WERI-Rb-1 (cell line): ENCODE results near the gene MID1.
"Not testable (repeated sequence)": the region's sequence is repeated elsewhere in the genome, so short reads cannot be mapped to it uniquely, and the experiment has no call there.

Source experiments
- DNase-seq: peaks from one replicate; pipeline ENCODE4 v3.0.0-alpha.2; 2020
- H3K27ac ChIP-seq: fragments of 250-450 bp; sonication (Bioruptor Pico); 2 replicates; pipeline ENCODE4 v1.5.1; 2020; ENCODE audit warnings: mild to moderate bottlenecking, moderate library complexity
- H3K27me3 ChIP-seq: fragments of 250-450 bp; sonication (Bioruptor Pico); 2 replicates; pipeline ENCODE4 v1.5.1; 2021; ENCODE audit warnings: mild to moderate bottlenecking, low read depth, moderate library complexity; ENCODE audit not compliant: insufficient read depth, severe bottlenecking
- H3K36me3 ChIP-seq: fragments of 250-450 bp; sonication (Bioruptor Pico); 2 replicates; pipeline ENCODE4 v1.5.1; 2020; ENCODE audit warnings: mild to moderate bottlenecking, moderate library complexity
- H3K4me3 ChIP-seq: 2 replicates; pipeline ENCODE4 v1.5.1; 2011; ENCODE audit warnings: low read depth, mild to moderate bottlenecking, control low read depth, low read length
- H3K9me3 ChIP-seq: fragments of 250-450 bp; sonication (Bioruptor Pico); 2 replicates; pipeline ENCODE4 v1.5.1; 2021; ENCODE audit warnings: mild to moderate bottlenecking, moderate library complexity; ENCODE audit not compliant: severe bottlenecking
- CTCF ChIP-seq: IDR thresholded peaks from 2 replicates; pipeline ENCODE4 v1.5.1; 2011; ENCODE audit warnings: low read depth, mild to moderate bottlenecking, control low read depth, inconsistent platforms, low read length

MID1 gene

GRCh38 chrX:10591363-10592335 is 28.7 kb downstream of the MID1 start:
- TF ChIP-seq CTCF: no peak
- Histone ChIP-seq H3K27ac (no peak overlapping the region), H3K36me3 (no peaks in the 10 kb centered on the region), H3K9me3 (no peaks in the 10 kb centered on the region), H3K27me3 (no peaks in the 10 kb centered on the region), H3K4me3 (no peak overlapping the region)
- no peak for DNase-seq

GRCh38 chrX:10589787-10590186 is 30.6 kb downstream of the MID1 start:
- not testable (repeated sequence) for H3K4me3 ChIP-seq, H3K27me3 ChIP-seq, H3K27ac ChIP-seq, DNase-seq, H3K36me3 ChIP-seq, H3K9me3 ChIP-seq

- no peaks in the 10 kb centered on the region for H3K36me3 ChIP-seq
- H3K9me3 ChIP-seq: no peaks in the 10 kb centered on the region
- TF ChIP-seq CTCF: no peak
- no peak for DNase-seq
- H3K4me3 ChIP-seq: no peak overlapping the region
- no peak overlapping the region for H3K27ac ChIP-seq
- H3K27me3 ChIP-seq: no peaks in the 10 kb centered on the region
Observed at GRCh38 chrX:10589098-10589497, 31.3 kb downstream of the MID1 start.

- H3K36me3 ChIP-seq, DNase-seq, H3K4me3 ChIP-seq, H3K27me3 ChIP-seq, H3K27ac ChIP-seq, H3K9me3 ChIP-seq: not testable (repeated sequence)
Observed at GRCh38 chrX:10584882-10585281, 35.5 kb downstream of the MID1 start.

- DNase-seq: no peak
- TF ChIP-seq CTCF: no peak
- Histone ChIP-seq H3K36me3 (no peaks in the 10 kb centered on the region), H3K27ac (no peak overlapping the region), H3K27me3 (no peaks in the 10 kb centered on the region), H3K4me3 (no peak overlapping the region), H3K9me3 (no peaks in the 10 kb centered on the region)
Observed at GRCh38 chrX:10582945-10583344, 37.4 kb downstream of the MID1 start.

GRCh38 chrX:10582215-10582733 is 38.1 kb downstream of the MID1 start:
- DNase-seq: no peak
- Histone ChIP-seq H3K4me3 (no peak overlapping the region), H3K36me3 (no peaks in the 10 kb centered on the region), H3K27me3 (no peaks in the 10 kb centered on the region), H3K27ac (no peak overlapping the region), H3K9me3 (no peaks in the 10 kb centered on the region)
- no peak for TF ChIP-seq CTCF
